Measurements from ENCODE around the gene KRT86.
A peak's percentile ranks its signal among the peaks of the same experiment; 100 is the strongest.
"Not testable (repeated sequence)": the region's sequence is repeated elsewhere in the genome, so short reads cannot be mapped to it uniquely, and the experiment has no call there.

Gene KRT86

GRCh38 chr12:52296572-52297215, 22.2 kb downstream of the KRT86 start:
- DNase-seq, result no peak

- no peak for DNase-seq
These were observed 24.3 kb downstream of the KRT86 start for GRCh38 chr12:52298677-52299190.

GRCh38 chr12:52300796-52301691, 26.6 kb downstream of the KRT86 start:
- no peak for DNase-seq

- DNase-seq, result not testable (repeated sequence)
These were observed 27.3 kb downstream of the KRT86 start for GRCh38 chr12:52301721-52302120.

- not testable (repeated sequence) for DNase-seq
These were observed 27.9 kb downstream of the KRT86 start for GRCh38 chr12:52302242-52302914.

- not testable (repeated sequence) for DNase-seq
These were observed 30.5 kb downstream of the KRT86 start for GRCh38 chr12:52304941-52305411.

GRCh38 chr12:52305921-52306705, 31.7 kb downstream of the KRT86 start:
- DNase-seq, result no peak

- no peak for DNase-seq
These were observed 32.3 kb downstream of the KRT86 start for GRCh38 chr12:52306731-52307130.

GRCh38 chr12:52307836-52308805, 33.7 kb downstream of the KRT86 start:
- DNase-seq, result peak; percentile 48

- DNase-seq, result no peak
These were observed 34.5 kb downstream of the KRT86 start for GRCh38 chr12:52308806-52309425.

- no peak for DNase-seq
These were observed 36.3 kb downstream of the KRT86 start for GRCh38 chr12:52310622-52311284.

GRCh38 chr12:52311285-52311648, 36.8 kb downstream of the KRT86 start:
- no peak for DNase-seq

GRCh38 chr12:52312086-52312485, 37.6 kb downstream of the KRT86 start:
- DNase-seq, result no peak

GRCh38 chr12:52313461-52313860, 39.0 kb downstream of the KRT86 start:
- no peak for DNase-seq

GRCh38 chr12:52313926-52314325, 39.5 kb downstream of the KRT86 start:
- no peak for DNase-seq

- DNase-seq, result no peak
These were observed 40.1 kb downstream of the KRT86 start for GRCh38 chr12:52314511-52314910.

GRCh38 chr12:52315721-52316120, 41.3 kb downstream of the KRT86 start:
- DNase-seq, result not testable (repeated sequence)

GRCh38 chr12:52316290-52316689, 41.8 kb downstream of the KRT86 start:
- no peak for DNase-seq

- no peak for DNase-seq
These were observed 42.3 kb downstream of the KRT86 start for GRCh38 chr12:52316701-52317100.

GRCh38 chr12:52317468-52318052, 43.1 kb downstream of the KRT86 start:
- DNase-seq, result no peak
